ENCODE data around the gene TMEM134.
"Not testable (repeated sequence)": the region's sequence is repeated elsewhere in the genome, so short reads cannot be mapped to it uniquely, and the experiment has no call there.

Gene TMEM134

DNA sequence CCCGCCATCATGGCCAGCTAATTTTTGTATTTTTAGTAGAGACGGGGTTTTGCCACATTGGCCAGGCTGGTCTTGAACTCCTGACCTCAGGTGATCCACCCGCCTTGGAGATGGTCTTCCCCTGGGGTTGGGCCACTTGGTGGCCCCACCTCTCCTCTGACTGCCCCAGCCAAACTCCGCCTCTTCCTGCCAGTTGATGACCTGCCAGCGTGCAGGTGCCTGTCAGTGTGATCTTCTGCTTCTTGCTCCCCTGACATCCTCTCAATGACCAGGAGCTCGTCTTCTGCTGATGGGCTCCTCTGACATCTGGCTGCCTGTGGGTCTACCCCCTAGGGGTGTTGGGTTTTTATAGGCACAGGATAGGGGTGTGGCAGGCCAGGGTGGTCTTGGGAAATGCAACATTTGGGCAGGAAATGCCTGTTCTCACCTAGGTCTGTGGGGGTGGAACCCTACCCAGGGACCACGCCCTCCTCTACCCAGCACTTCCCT lies 16.9 kb upstream of the TMEM134 start:
- DNase-seq (ENCODE audit: low read depth in 2 of 2): not testable (repeated sequence)

GRCh38 chr11:67484847-67485311 lies 15.8 kb upstream of the TMEM134 start:
- DNase-seq (ENCODE audit: low read depth in 2 of 2): no peak

GRCh38 chr11:67483831-67484665 lies 15.0 kb upstream of the TMEM134 start:
- no peak for DNase-seq (ENCODE audit: low read depth in 2 of 2)

DNA sequence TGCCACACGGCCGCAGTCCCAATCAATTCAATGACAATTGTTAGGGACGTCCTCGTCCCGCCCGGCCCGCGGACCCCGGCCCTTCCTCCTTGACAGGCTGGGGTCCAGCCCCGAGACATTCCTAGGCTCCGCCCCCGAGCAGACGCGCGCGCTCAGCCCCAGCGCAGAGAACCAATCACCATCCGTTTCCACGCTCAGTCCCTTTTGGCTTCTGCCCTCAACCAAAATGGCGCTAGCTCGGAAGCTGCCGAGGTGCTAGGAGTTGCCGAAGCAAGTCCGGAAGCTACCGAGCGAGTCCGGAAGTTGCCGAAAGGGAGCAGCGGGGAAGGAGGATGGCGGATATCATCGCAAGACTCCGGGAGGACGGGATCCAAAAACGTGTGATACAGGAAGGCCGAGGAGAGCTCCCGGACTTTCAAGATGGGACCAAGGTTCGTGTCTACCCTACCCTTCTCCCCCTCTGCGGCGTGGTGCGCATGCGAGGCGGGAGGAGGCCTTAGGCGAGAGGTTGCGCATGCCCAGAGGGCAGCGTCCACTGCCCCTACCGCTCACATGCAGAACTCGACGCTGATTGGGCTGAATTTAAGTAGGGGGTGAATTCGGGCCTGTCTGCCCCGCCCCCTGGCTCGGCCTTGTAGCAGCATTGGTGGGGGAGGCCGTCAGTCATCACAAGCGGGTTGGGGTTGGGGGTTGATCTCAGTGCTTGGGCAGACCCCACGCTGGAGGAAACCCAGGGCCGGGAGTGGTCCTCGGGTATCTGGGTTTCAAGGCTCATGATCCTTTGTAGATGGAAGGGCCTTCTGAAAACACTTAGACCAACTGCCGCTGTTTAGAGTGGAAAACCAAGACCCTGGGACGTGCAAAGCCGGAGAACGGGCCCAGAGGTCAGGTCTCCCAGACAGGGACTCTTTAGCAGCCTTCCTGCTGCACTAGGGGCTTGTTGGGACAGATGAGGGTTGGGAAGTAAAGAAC lies 14.1 kb upstream of the TMEM134 start, which contains the start of gene AIP:
Gene AIP (plus strand): TSS at position 200 of the 972 bp plus-strand sequence. CDS start 133 bp downstream, at position 333.
- DNase-seq (ENCODE audit: low read depth in 2 of 2): peak; percentile 96

GRCh38 chr11:67482275-67482826 lies 13.3 kb upstream of the TMEM134 start:
- DNase-seq (ENCODE audit: low read depth in 2 of 2): no peak

GRCh38 chr11:67477344-67478050 lies 8.4 kb upstream of the TMEM134 start:
- DNase-seq (ENCODE audit: low read depth in 2 of 2): not testable (repeated sequence)

DNA sequence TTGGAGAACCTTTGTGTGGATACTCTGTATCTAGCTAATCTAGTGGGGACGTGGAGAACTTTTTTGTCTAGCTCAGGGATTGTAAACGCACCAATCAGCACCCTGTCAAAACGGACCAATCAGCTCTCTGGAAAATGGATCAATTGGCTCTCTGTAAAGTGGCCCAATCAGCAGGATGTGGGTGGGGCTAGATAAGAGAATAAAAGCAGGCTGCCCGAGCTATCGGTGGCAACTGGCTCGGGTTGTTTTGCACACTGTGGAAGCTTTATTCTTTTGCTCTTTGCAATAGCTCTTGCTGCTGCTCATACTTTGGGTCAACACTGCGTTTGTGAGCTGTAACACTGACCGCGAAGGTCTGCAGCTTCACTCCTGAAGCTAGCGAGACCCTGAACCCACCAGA lies 7.6 kb upstream of the TMEM134 start:
- DNase-seq (ENCODE audit: low read depth in 2 of 2): not testable (repeated sequence)

DNA sequence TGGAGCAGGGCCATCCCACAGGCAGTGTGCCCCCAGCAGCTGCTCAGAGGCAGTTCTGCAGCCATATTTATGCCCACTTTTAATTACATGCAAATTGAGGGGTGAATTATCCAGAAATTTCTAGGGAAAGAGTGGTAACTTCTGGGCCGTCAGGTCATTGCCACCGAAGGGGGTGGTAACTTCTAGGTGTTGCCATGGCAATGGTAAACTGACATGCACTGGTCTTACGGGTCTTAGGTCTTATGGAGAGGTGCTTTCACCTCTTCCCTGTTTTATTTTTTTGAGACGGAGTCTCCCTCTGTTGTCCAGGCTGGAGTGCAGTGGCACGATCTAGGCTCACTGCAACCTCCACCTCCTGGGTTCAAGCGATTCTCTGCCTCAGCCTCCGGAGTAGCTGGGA lies 3.8 kb upstream of the TMEM134 start:
- no peak for DNase-seq (ENCODE audit: low read depth in 2 of 2)

GRCh38 chr11:67470337-67471002 lies 1.4 kb upstream of the TMEM134 start:
- no peak for DNase-seq (ENCODE audit: low read depth in 2 of 2)

DNA sequence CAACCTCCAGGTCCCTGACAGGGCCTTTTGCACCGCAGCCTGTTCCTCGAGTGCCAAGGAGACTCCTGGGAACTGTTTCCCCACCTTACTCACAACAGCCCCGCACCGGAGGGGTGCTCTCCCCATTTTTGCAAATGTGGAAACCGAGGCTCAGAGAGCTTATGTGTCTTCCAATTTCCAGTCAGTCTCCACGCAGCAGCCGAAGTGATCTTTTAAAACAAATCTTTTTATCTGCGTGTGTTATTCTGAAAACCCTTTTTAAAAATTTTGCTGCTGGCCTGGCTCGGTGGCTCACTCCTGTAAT lies 409 bp upstream of the TMEM134 start:
- no peak for DNase-seq (ENCODE audit: low read depth in 2 of 2)

GRCh38 chr11:67468456-67468758 lies 644 bp downstream of the TMEM134 start:
- DNase-seq (ENCODE audit: low read depth in 2 of 2): no peak

GRCh38 chr11:67468056-67468455 lies 995 bp downstream of the TMEM134 start:
- DNase-seq (ENCODE audit: low read depth in 2 of 2): no peak

DNA sequence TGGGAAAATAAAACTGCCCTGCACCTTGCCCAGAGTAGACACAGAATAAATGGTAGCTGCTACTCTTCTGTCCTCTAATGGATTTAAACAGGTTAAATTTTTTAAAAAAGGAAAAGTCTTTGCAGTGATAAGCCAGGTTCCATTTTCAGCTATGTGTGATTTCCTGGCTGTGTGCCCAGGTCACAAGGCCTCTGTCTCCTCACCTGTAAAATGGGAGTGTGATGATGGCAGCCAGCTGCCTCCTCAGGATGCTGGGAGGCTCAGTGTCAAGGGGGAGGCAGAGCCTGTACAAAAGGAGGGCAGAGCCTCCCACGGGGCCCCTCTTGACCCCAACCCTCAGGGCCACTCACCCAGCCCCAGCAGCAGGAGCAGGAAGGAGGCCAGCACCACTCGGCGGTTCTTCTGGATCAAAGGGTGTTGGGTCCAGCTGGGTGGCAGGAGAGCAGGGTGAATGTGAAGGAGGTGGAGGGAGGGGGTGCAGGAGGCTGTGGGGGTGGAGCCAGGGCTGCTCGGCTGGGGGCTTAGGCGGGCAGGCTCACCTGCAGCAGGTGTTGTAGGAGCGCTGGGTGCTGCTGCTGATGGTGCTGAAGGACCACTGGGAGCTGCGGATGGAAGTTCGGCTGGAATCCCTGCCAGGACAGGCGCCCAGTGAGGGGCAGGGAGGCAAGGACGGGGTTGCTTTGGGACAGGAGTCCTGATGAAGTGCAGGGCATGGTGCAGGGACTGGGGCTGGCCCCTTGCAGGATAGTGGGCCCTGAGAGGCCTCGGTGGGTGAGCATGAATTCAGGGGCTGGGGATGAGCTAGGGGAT lies 1.9 kb downstream of the TMEM134 start:
- DNase-seq (ENCODE audit: low read depth in 2 of 2): no peak

GRCh38 chr11:67466367-67466766 lies 2.7 kb downstream of the TMEM134 start:
- no peak for DNase-seq (ENCODE audit: low read depth in 2 of 2)

GRCh38 chr11:67465530-67465929 lies 3.5 kb downstream of the TMEM134 start:
- not testable (repeated sequence) for DNase-seq (ENCODE audit: low read depth in 2 of 2)

DNA sequence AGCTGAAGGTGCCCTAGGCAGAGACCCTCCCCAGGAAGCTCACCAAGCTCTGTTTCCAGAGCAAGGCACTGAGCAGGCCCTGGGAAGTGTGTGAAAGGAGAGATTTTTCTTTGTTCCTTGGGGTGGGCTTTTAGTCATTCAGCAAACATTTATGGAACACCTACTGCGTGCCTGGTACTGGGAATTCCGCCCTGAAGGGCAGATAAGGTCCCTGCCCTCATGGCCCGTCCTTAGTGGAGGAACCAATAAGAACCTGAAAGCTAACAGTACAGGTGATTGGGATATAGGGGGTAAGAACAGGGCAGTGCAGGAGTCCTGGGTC lies 3.9 kb downstream of the TMEM134 start:
- DNase-seq (ENCODE audit: low read depth in 2 of 2): no peak

DNA sequence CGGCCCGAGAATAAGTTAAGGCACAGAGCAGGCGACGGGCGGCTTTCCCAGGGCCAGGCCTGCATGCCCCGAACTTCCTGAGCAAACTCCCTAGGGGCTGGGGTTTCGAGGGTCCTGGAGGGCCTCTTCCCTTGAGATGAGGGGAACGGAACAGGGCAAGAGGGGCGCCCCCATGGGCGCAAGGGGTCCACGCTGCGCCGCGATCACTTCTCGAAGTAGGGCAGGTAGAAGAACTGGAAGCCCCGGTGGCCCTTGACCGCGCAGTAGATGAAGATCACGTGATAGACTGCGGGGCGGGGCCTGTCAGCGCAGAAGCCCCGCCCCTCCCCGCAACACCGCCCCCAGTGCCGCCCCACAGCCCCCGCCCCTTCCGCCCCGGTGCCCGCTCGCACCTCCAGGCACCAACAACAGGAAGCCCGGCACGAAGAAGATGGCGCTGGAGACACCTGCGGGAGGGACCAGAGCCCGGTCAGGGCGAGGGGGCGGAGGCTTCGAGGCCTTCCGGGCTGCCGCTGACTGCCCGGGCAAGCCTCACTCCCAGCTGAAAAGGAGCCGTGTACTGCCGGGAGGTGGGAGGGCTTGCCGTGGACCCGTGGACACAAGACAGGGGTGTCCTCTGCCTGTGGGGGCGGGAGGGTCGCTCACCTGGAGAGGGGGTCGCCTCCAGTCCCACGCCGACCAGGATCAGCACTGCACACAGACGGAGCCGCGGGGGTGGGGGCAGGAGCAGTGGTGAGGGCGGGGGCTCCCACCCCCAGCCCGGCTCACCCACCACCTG lies 4.5 kb downstream of the TMEM134 start:
- peak; percentile 30 to 34 for DNase-seq (ENCODE audit: low read depth in 2 of 2)

- DNase-seq (ENCODE audit: low read depth in 2 of 2): no peak
Observed at GRCh38 chr11:67463680-67464410, 5.2 kb downstream of the TMEM134 start.

DNA sequence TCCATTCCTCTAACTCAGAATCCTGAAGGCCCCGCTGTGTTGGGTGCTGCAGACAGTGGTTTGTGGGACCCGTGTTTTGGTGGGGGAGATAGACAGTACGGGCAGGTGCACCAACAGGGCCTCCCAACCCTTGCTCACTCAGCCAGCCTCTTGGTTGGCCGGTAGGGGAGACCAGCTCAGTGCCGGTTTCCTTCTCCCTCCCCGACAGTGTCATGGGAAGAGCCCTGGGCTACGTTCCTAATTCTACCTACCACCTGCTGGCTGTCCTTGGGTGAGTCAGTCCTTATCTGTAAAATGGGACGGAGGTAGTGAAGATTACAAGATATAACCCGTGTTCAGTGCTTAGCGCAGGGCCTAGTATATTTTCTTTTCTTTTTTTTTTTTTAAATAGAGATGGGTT lies 5.9 kb downstream of the TMEM134 start:
- DNase-seq (ENCODE audit: low read depth in 2 of 2): no peak

All from fibroblast of skin of left quadriceps (primary cell).